GM19455 (cell line): Measurements from ENCODE around the gene HADHA.
"Not testable (repeated sequence)": the region's sequence is repeated elsewhere in the genome, so short reads cannot be mapped to it uniquely, and the experiment has no call there.

Experiments used
- ATAC-seq: cut with Tn5 transposase; IDR thresholded peaks from one replicate; pipeline ENCODE4 v1.9.1; 2021; ENCODE audit not compliant: unreplicated experiment

The HADHA gene

GRCh38 chr2:26176279-26176615 lies 68.2 kb downstream of the HADHA start:
- ATAC-seq: no peak

- no peak for ATAC-seq
These were observed 68.8 kb downstream of the HADHA start for GRCh38 chr2:26175466-26176278.

DNA sequence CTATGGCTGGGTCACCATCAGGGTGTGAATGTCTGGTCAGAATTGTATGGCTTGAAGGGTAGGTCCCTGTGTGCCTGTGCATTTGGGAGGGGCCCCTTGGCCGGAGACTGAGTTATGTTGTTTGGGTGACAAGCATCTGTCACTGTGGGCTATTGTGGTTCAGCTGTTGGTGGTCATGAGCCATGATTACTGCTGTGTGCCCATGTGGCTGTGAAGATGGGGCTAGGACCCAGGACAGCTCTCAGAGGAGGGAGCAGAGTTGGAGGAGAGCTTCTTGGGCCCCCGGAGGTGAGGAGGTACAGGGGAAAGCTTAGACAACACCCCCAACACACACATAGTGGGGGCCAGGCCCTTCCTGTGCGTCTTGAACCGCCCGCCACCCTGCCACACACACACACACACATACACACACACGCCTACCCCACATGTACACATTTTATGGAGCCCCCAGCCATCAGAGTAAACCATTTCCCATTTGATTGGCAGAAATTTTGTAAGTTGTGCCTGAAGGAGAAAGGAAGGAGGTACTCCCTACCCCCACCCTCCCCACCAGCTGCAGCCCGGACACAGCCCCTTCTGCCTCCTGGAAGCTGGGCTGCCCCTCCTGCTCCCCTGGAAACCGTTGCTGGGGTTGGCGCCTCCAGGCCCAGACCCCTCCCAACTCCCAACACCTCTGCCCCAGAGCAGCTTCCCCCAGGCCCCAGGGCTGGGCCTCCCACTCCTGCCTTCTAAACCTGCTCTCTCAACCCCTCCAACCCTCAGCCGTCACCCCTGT lies 69.6 kb downstream of the HADHA start:
- ATAC-seq: no peak

- ATAC-seq: no peak
These were observed 70.5 kb downstream of the HADHA start for GRCh38 chr2:26173776-26174482.

GRCh38 chr2:26172871-26173775 lies 71.3 kb downstream of the HADHA start, which contains the start of gene GAREM2:
TSS of gene GAREM2 (plus strand) at chr2:26173088. CDS start at chr2:26173221, 133 bp downstream.
- no peak for ATAC-seq

DNA sequence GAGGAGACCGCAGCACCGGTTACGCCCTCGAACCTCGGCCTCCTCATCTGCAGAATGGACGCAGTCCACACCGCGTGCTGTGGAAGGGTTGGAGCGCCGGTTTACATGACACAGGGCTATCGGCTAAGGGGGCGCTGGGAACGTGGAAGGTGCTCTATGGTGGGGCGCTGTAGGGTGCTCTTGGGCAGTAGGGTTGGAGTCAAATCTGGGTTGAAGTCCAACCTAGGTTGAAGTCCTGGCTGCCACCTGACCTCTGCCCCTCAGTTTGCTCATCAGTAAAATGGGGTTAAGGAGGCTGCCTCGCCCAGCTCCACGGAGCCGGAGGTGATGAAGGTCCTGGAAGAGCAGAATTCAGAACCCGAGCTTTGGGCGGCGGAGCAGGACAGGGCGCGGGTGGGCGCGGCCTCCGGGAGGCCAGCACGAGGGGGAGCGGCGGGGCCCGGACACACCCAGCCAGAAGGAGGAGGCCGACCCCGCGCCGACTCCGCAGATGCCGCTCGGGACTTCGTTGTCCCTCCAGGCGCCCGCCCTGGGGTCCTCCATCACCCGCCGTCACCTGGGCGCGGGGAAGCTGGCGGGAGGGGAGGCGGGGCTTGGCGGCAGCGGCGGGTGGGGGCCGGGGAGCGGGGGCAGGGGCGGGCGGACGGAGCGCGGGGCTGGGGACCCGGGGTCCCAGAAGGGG lies 72.1 kb downstream of the HADHA start:
- no peak for ATAC-seq

- no peak for ATAC-seq
These were observed 73.6 kb downstream of the HADHA start for GRCh38 chr2:26170795-26171194.

DNA sequence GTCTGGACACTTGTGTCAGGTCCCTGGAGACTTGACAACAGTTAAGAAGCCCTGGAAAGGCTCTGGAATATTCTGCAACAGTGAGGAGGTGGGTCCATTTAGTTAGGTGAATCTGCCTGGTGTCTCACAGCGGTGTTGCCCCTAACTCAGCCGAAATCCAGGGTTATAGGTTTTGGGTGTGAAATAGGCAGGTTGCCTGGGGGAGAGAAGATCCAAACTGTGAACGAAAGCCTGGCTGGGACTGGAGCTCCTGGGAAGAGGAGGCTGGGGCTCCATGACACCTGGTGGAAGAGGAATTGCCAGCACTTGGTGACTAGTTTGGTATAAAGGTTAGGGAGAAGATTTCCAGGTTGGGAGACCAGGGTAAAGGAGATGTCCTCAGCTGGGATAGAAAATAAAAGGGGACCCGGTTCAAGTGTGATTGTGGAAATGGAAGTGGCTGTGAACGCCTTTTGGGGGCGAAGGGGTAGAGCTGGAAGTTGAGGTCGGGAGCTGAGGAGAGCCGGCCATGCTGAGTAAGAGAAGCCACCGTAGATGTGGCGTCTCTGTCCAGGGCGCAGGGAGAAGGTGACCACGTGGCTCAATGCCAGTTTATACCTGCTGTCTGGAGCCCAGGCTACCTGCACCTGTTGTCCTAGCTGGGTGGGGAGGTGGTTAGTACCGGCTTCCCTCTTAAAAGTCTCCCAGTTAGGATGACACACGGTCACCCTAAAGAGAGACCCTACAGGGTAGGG lies 74.6 kb downstream of the HADHA start:
- no peak for ATAC-seq

DNA sequence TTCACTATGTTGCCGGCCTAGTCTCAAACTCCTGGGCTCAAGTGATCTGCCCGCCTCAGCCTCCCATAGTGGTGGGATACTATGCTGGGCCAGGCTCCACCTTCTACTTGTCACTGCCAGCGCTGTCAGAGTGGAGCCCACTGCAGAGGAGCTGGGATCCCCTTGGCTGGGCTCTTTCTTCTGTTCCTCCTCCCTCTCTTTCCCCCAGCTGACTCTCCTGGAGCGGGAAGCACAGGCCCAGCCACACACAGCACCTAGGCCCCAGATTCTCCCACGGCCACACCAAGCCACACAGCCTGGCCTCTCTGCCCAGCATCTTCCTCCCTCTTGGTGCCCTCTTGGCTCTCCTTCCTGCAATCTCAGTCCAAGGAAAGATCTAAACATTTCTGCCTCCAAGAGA lies 75.2 kb downstream of the HADHA start:
- no peak for ATAC-seq

DNA sequence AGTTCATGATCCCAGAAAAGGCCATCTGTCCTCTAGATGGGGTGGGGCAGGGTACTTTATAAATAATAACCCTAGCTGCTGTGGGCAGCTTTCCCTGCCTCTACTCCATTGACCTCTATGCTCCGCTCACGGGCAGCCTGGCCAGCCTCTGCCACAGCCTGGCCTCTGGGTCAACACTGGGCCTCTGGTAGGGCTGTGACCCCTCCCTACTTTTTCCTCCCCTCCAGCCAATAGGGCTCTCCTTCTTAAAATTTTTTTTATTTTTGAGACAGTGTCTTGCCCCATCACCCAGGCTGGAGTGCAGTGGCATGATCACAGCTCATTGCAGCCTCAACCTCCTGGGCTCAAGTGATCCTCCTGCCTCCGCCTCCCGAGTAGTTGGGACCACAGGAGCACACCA lies 75.6 kb downstream of the HADHA start:
- no peak for ATAC-seq

DNA sequence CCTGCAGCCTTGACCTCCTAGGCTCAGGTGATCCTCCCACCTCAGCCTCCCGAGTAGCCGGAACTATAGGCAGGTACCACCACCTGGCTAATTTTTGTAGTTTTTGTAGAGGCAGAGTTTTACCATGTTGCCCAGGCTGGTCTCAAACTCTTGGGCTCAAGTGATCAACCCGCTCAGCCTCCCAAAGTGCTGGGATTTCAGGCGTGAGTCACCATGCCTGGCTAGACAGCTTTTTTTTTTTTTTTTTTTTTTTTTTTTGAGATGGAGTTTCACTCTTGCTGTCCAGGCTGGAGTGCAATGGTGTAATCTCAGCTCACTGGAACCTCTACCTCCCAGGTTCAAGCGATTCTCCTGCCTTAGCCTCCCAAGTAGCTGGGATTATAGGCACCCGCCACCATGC lies 77.9 kb downstream of the HADHA start:
- ATAC-seq: not testable (repeated sequence)

- ATAC-seq: no peak
These were observed 79.0 kb downstream of the HADHA start for GRCh38 chr2:26165403-26165802.

- no peak for ATAC-seq
These were observed 79.7 kb downstream of the HADHA start for GRCh38 chr2:26164641-26165211.

- no peak for ATAC-seq
These were observed 80.2 kb downstream of the HADHA start for GRCh38 chr2:26164231-26164630.

GRCh38 chr2:26162963-26163362 lies 81.5 kb downstream of the HADHA start:
- ATAC-seq: no peak

DNA sequence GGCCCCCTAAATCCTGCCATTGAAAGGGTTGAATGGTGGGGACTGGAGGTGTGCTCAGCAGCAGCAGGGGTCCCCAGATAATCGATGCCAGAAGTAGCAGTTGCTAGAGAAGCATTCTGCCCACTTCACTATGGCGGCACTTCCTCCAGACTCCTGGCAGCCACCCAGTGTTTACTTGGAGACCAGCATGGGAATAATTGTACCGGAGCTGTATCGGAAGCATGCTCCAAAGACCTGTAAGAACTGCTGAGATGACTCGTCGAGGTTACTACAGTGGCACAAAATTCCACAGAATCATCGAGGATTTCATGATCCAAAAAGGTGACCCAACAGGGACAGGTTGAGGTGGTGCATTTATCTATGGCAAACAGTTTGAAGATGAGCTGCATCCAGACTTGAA lies 82.5 kb downstream of the HADHA start:
- ATAC-seq: no peak

GRCh38 chr2:26157580-26157979 lies 86.9 kb downstream of the HADHA start:
- ATAC-seq: no peak

DNA sequence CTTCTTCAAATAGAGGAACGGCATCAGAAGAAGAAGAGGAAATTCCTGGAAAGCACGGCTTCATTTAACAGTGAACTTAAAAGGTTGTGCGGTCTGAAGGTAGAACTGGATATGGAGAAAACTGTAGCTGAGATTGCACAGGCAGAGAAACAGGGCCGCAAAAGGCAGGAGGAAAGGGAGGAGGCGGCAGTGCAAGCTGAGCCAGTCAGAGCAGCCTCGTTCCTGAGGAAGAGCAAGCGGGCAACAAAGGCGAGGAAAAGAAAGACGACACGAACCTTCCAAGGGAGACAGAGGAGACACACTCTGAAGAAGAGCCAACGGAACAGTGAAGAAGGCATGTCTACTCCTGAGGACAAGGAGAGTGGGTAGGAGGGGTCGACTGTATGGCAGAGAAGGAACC lies 94.2 kb downstream of the HADHA start:
- no peak for ATAC-seq

- no peak for ATAC-seq
These were observed 95.9 kb downstream of the HADHA start for GRCh38 chr2:26148501-26148900.
